NT2/D1 (cell line): Measurements from ENCODE around the gene CD164L2.

Experiments used
- SUZ12 ChIP-seq: IDR thresholded peaks from 2 replicates; pipeline ENCODE4 v1.6.1; 2011; ENCODE audit not compliant: insufficient read length, insufficient read depth; ENCODE audit errors: extremely low read depth
- YY1 ChIP-seq: IDR thresholded peaks from 2 replicates; pipeline ENCODE4 v1.6.1; 2011; ENCODE audit not compliant: insufficient read length, insufficient read depth
- ZNF274 ChIP-seq: IDR thresholded peaks from 2 replicates; pipeline ENCODE4 v1.6.1; 2011; ENCODE audit warnings: mild to moderate bottlenecking, low read depth, low read length

DNA sequence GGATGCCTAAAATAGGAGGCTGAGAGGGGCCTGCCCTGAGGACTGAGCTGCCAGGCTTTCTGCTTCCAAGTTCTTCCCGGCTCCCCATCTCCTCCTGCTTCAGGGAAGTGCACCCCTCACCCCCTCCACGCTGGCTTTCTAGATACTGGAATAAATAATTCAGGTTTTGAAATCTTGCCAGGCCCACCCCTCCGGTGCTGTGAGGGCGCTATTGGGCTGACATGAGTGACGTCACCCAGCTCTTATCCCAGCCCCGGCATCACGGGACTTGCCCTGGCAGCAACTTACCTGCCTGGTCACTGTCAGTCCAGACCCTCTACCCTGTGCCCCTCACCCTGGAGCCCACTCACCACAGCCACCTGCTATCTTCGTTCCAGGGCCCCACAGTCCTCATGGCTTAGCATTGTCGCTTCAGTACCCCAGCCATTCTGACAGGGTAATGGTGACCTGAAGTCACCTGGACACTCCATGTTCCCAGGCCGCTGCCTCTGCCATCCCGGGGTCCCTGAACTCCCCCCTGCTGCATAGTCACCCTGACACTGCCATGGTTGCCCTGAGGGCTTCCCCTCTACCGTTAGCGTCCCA is 8.5 kb upstream of the CD164L2 start:
- TF ChIP-seq ZNF274 (no peak), YY1 (no peak), SUZ12 (no peak)
